Loucy (cell line): ENCODE data around the gene MBNL1.

Source experiments
- CTCF ChIP-seq: fragments of 200-600 bp; sonication (generic); conservative IDR thresholded peaks from 2 replicates; pipeline ENCODE4 v1.5.1; 2014; ENCODE audit warnings: mild to moderate bottlenecking, antibody characterized with exemption, low read length
- EZH2phosphoT487 ChIP-seq: fragments of 200-600 bp; IDR thresholded peaks from 2 replicates; pipeline ENCODE4 v1.6.1; 2018; ENCODE audit warnings: antibody characterized with exemption, mild to moderate bottlenecking, moderate library complexity, borderline replicate concordance

- no peak for TF ChIP-seq CTCF
- no peak for TF ChIP-seq EZH2phosphoT487
Measured at GRCh38 chr3:152323834-152324233, 55.1 kb downstream of the MBNL1 start.
